GM12878 (cell line): ENCODE results near the gene CRYBG3. TPM values are rescaled to one million over a fixed set of nuclear protein-coding genes. Genes with fewer than 3 reads are reported as not detected.

Source experiments
- ATAC-seq: fragments of 200-7000 bp; cut with Tn5 transposase; 3 replicates; pipeline ENCODE4 v1.9.1; 2020; ENCODE audit warnings: mild to moderate bottlenecking, moderate library complexity
- BruUV-seq: library from RNA; stranded (reverse); fragments of 400-500 nt; replicated peaks from 2 replicates; lab custom pipeline; 2021; lab: Mats Ljungman, UMichigan
- CTCF ChIA-PET: fragments of 300-600 bp; sonication (Branson Sonifier 250); formaldehyde crosslinking; extraction: SDS; loops from one replicate; lab custom pipeline; 2021; ENCODE audit warnings: inconsistent platforms; lab: Yijun Ruan, JAX
- POLR2A ChIA-PET: fragments of 350-600 bp; formaldehyde crosslinking; extraction: SDS; loops from one replicate; lab custom pipeline; 2021; ENCODE audit warnings: inconsistent platforms; lab: Charles Lee
- RAD21 ChIA-PET: fragments of 300-600 bp; sonication (Branson Sonifier 250); formaldehyde crosslinking; loops from one replicate; lab custom pipeline; 2023; ENCODE audit warnings: antibody characterized with exemption; ENCODE audit not compliant: unreplicated experiment; lab: Charles Lee
- SMC1A ChIA-PET: fragments of 300-600 bp; sonication (Branson Sonifier 250); formaldehyde crosslinking; loops from one replicate; lab custom pipeline; 2023; ENCODE audit not compliant: unreplicated experiment, uncharacterized antibody; lab: Charles Lee
- DNase-seq: peaks from one replicate; pipeline ENCODE4 v3.0.0-alpha.2; 2011; ENCODE audit warnings: low read depth, low spot score
- FAIRE-seq: peaks from 3 replicates; lab custom pipeline; 2011; peaks lifted over from hg19 to GRCh38; lab: Jason Lieb, UNC
- H2AFZ ChIP-seq: 2 replicates; pipeline ENCODE4 v1.6.0; 2011; ENCODE audit warnings: low read depth, low read length, control low read depth; ENCODE audit not compliant: control insufficient read depth
- H3K27ac ChIP-seq: 2 replicates; pipeline ENCODE4 v1.5.1; 2011; ENCODE audit warnings: control low read depth; ENCODE audit not compliant: control insufficient read depth, insufficient read depth
- H3K27me3 ChIP-seq, 2 experiments: replicated peaks in 1 of 2; 2 replicates each; pipeline versions ENCODE4 v1.6.0 to v1.6.1; 2011; ENCODE audit warnings: low read length in 1 of 2; ENCODE audit not compliant: control insufficient read depth in 2 of 2, insufficient read depth in 2 of 2
- H3K36me3 ChIP-seq, 2 experiments: 2 replicates each; pipeline ENCODE4 v1.5.1; 2011; ENCODE audit warnings: low read length in 1 of 2; ENCODE audit not compliant: control insufficient read depth in 2 of 2, insufficient read depth in 2 of 2
- H3K4me1 ChIP-seq: 2 replicates; pipeline ENCODE4 v1.6.1; 2011; ENCODE audit warnings: mild to moderate bottlenecking, low read length, moderate library complexity, mixed read lengths; ENCODE audit not compliant: control insufficient read depth, insufficient read depth
- H3K4me2 ChIP-seq: 2 replicates; pipeline ENCODE4 v1.6.0; 2011; ENCODE audit warnings: control low read depth; ENCODE audit not compliant: control insufficient read depth, insufficient read depth
- H3K4me3 ChIP-seq: fragments of 200-600 bp; sonication (generic); 2 replicates; pipeline ENCODE4 v1.5.1; 2016
- H3K79me2 ChIP-seq: 2 replicates; pipeline ENCODE4 v1.6.0; 2011; ENCODE audit warnings: low read length; ENCODE audit not compliant: control insufficient read depth, insufficient read depth
- H3K9ac ChIP-seq: 2 replicates; pipeline ENCODE4 v1.8.0; 2011; ENCODE audit warnings: low read length, control low read depth, mixed read lengths; ENCODE audit not compliant: control insufficient read depth, insufficient read depth
- H3K9me3 ChIP-seq: replicated peaks from 3 replicates; pipeline ENCODE4 v1.5.1; 2011; ENCODE audit warnings: mild to moderate bottlenecking, low read length; ENCODE audit not compliant: control insufficient read depth, insufficient read depth
- H4K20me1 ChIP-seq: 2 replicates; pipeline ENCODE4 v1.6.0; 2011; ENCODE audit not compliant: control insufficient read depth, insufficient read depth
- EED ChIP-seq: sonication (generic); IDR thresholded peaks from 2 replicates; pipeline ENCODE4 v1.6.1; 2016; ENCODE audit warnings: antibody characterized with exemption, low read depth
- FOS ChIP-seq: IDR thresholded peaks from 3 replicates; pipeline ENCODE4 v1.6.1; 2011; ENCODE audit warnings: borderline replicate concordance; ENCODE audit not compliant: insufficient read length; ENCODE audit errors: extremely low read depth
- KDM1A ChIP-seq: fragments of 200-600 bp; sonication (generic); IDR thresholded peaks from 2 replicates; pipeline ENCODE4 v1.6.1; 2016; ENCODE audit warnings: borderline replicate concordance
- NFIC ChIP-seq: IDR thresholded peaks from 2 replicates; pipeline ENCODE4 v1.6.1; 2012; ENCODE audit warnings: low read depth, mild to moderate bottlenecking, inconsistent platforms, low read length, moderate library complexity
- NFYB ChIP-seq: IDR thresholded peaks from 2 replicates; pipeline ENCODE4 v1.6.1; 2011; ENCODE audit warnings: low read depth, mild to moderate bottlenecking, low read length, improper control_type of control experiment, moderate library complexity; ENCODE audit not compliant: insufficient read depth
- POLR2A ChIP-seq: IDR thresholded peaks from 2 replicates; pipeline ENCODE4 v1.6.1; 2011; ENCODE audit warnings: low read depth, mild to moderate bottlenecking, low read length
- POLR2AphosphoS2 ChIP-seq: IDR thresholded peaks from 2 replicates; pipeline ENCODE4 v1.6.1; 2011; ENCODE audit warnings: low read depth, mild to moderate bottlenecking, low read length, improper control_type of control experiment, moderate library complexity
- RELA ChIP-seq: fragments of 450-650 bp; IDR thresholded peaks from 2 replicates; pipeline ENCODE4 v1.8.0; 2014; ENCODE audit warnings: borderline replicate concordance; ENCODE audit not compliant: partially characterized antibody
- RUNX3 ChIP-seq: IDR thresholded peaks from 2 replicates; pipeline ENCODE4 v1.6.1; 2012; ENCODE audit warnings: low read length, inconsistent platforms
- SMAD1 ChIP-seq: fragments of 450-650 bp; IDR thresholded peaks from 2 replicates; pipeline ENCODE4 v1.6.1; 2018; ENCODE audit warnings: mild to moderate bottlenecking, low read depth; ENCODE audit not compliant: partially characterized antibody
- SUPT20H ChIP-seq: IDR thresholded peaks from 2 replicates; pipeline ENCODE4 v1.6.1; 2011; ENCODE audit warnings: low read depth, mild to moderate bottlenecking, low read length, moderate library complexity, borderline replicate concordance; ENCODE audit not compliant: control insufficient read depth
- TAF1 ChIP-seq: IDR thresholded peaks from 2 replicates; pipeline ENCODE4 v1.6.1; 2011; ENCODE audit warnings: mild to moderate bottlenecking, low read depth, low read length, borderline replicate concordance
- TCF7 ChIP-seq: IDR thresholded peaks from 2 replicates; pipeline ENCODE4 v1.6.1; 2014; ENCODE audit warnings: antibody characterized with exemption, borderline replicate concordance
- ZNF24 ChIP-seq: fragments of 450-650 bp; IDR thresholded peaks from 2 replicates; pipeline ENCODE4 v1.6.1; 2017; ENCODE audit warnings: antibody characterized with exemption, mild to moderate bottlenecking
- WGBS: methylation state at CpG from one replicate; pipeline ENCODE4 v1.1.6; 2016; ENCODE audit warnings: low lambda C conversion rate; ENCODE audit not compliant: insufficient replicate concordance, insufficient coverage; ENCODE audit errors: missing lambda C conversion rate; 5-methylcytosine and 5-hydroxymethylcytosine counted together
- in situ Hi-C: fragments of 300-500 bp; cut with MboI; formaldehyde crosslinking; loops from 9 replicates; pipeline ENCODE4 v1.14.3; 2018; ENCODE audit warnings: mixed read lengths
- intact Hi-C: fragments of 100-400 bp; cut with micrococcal nuclease; formaldehyde crosslinking; loops from one replicate; pipeline ENCODE4 v1.14.2; 2022; ENCODE audit not compliant: unreplicated experiment
- polyA plus RNA-seq, 11 experiments: library from polyadenylated mRNA; depleted of rRNA in 4 of 11; unstranded in 6 of 11; stranded (reverse) in 5 of 11; fragments of >200 nt; fragmentation: Nextera tagmentation in 4 of 11; fragmentation: Illumina TruSeq in 1 of 11; extraction: Ambion mirVana in 4 of 11; extraction: Trizol in 1 of 11; gene quantifications; 1 replicate in 1 of 11; 2 replicates in 10 of 11; pipeline versions ENCODE4 v1.2.1 to v1.2.3, GENCODE V29; 2011 to 2016; ENCODE audit warnings: inconsistent platforms in 2 of 11, missing spikeins in 2 of 11, low read depth in 1 of 11
- total RNA-seq, 4 experiments: library from RNA; depleted of rRNA in 3 of 4; stranded (reverse); fragments of >200 nt in 3 of 4; fragmentation: Illumina TruSeq in 1 of 4; extraction: Trizol in 1 of 4; gene quantifications; 2 replicates each; pipeline versions ENCODE4 v1.2.1 to v1.2.3, GENCODE V29; 2013 to 2021
- TF ChIP-seq, protein P1 (sequence below): fragments of 450-650 bp; IDR thresholded peaks from 2 replicates; pipeline ENCODE4 v1.6.1; 2017; ENCODE audit warnings: borderline replicate concordance
- TF ChIP-seq, protein P2 (sequence below): IDR thresholded peaks from 2 replicates; pipeline ENCODE4 v1.6.1; 2011; ENCODE audit warnings: mild to moderate bottlenecking, low read depth, low read length, moderate library complexity; ENCODE audit not compliant: insufficient replicate concordance

CRYBG3 gene
- total and polyA plus RNA-seq, 10 of the 15 experiments (the other 5 are each of a cell fraction or from before 2014, with no cell fraction given) = 0.11 to 5.4 (median 1.6) TPM

DNA sequence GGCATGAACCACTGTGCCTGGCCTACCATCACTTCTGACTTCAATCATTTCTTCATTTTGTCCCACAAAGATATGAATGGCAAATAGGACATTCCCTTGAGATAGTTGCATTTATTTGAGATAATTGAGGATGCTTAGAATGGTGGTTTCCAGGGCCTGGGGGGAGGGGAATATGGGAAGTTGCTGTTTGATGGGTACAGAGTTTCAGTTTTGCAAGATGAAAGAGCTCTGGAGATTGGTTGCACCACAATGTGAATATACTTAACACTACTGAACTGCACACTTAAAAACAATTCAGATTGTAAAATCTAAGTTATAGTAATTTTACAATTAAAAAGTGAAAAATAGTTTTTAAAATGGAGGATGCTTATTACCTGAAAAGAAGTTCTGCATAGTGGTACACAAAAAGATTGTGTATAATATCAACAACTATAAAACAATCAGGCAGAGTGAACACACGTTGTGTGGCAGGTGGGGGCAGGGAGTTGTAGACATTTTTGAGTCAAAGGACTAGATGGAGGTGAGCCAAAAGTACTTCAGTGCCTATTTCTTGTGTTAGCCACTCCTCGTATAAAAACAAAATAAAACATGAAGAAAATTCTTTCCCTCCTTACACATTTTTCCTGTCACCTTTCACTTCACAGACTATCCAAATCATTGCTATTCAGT lies 168.9 kb downstream of the CRYBG3 start:
- no peak overlapping the region for H3K27ac ChIP-seq

DNA sequence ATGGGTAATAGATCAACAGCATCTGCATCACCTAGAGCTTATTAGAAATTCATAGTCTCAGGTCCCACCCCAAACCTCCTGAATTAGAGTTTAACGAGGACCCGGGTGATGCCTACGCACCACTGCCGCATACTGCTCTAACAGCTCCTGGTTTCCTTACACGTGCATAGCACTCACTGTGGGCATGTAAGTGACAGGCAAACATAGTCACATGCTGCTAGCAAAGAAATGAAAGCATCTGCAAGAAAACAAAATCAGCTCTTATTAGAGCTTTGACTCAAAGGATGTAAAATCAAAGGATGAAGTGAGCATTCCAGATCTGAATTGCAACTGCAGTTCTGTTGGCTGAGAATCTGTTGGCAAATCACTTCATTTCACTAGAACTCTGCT lies 169.5 kb downstream of the CRYBG3 start:
- WGBS = 60% methylated on average over 5 of the region's 5 CpGs
- Histone ChIP-seq H3K79me2 (no peaks in the 10 kb centered on the region), H3K4me2 (no peak overlapping the region), H3K9me3 (no peaks in the 10 kb centered on the region), H4K20me1 (no peaks in the 10 kb centered on the region), H2AFZ (no peak overlapping the region; the same call in 1 of the 2 replicates), H3K9ac (no peak overlapping the region), H3K4me3 (no peak overlapping the region), H3K27me3 (no peaks in the 10 kb centered on the region), H3K27ac (no peak overlapping the region), H3K36me3 (no peaks in the 10 kb centered on the region), H3K4me1 (0 out of 2 replicates have a peak, but pooled peaks cover 5% of the 10 kb centered on the region)
- no peak for DNase-seq
- no peak for FAIRE-seq
- CTCF ChIA-PET = no interaction called here
- RAD21 ChIA-PET = no interaction called here
- in situ Hi-C loops = no loop called here
- BruUV-seq = no TSS peak
- POLR2A ChIA-PET = no interaction called here
- SMC1A ChIA-PET = interaction anchor here (0.6 to 1.5 kb wide), 2 partner anchors 23 to 30 kb away, joined by 3 to 4 read pairs; no protein-coding TSS in a partner anchor
- no peak for ATAC-seq
- intact Hi-C loops = no loop called here
- no peak for TF ChIP-seq POLR2A
- TF ChIP-seq KDM1A = no peak
- TF ChIP-seq FOS = no peak
- TF ChIP-seq SMAD1 = no peak
- TF ChIP-seq POLR2AphosphoS2 = no peak
- TF ChIP-seq TAF1 = no peak
- TF ChIP-seq NFYB = no peak
- TF ChIP-seq SUPT20H = no peak
- TF ChIP-seq, protein P1, sequence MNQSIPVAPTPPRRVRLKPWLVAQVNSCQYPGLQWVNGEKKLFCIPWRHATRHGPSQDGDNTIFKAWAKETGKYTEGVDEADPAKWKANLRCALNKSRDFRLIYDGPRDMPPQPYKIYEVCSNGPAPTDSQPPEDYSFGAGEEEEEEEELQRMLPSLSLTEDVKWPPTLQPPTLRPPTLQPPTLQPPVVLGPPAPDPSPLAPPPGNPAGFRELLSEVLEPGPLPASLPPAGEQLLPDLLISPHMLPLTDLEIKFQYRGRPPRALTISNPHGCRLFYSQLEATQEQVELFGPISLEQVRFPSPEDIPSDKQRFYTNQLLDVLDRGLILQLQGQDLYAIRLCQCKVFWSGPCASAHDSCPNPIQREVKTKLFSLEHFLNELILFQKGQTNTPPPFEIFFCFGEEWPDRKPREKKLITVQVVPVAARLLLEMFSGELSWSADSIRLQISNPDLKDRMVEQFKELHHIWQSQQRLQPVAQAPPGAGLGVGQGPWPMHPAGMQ = no peak

More for the DNA sequence above, 168.9 kb downstream of the CRYBG3 start:
- H4K20me1 ChIP-seq = no peaks in the 10 kb centered on the region
- 20% methylated on average over 2 of the region's 2 CpGs for WGBS
- H3K4me2 ChIP-seq = no peak overlapping the region
- FAIRE-seq (no peak), DNase-seq (no peak), ATAC-seq (peak; percentile 52; the same call in 2 of the 3 replicates)
- ChIA-PET CTCF (interaction anchor here (1.2 kb wide), 1 partner anchor 12 kb away, joined by 3 read pairs; no protein-coding TSS in a partner anchor), SMC1A (interaction anchor here (0.6 kb wide), 1 partner anchor 31 kb away, joined by 3 read pairs; no protein-coding TSS in a partner anchor), POLR2A (no interaction called here), RAD21 (no interaction called here)
- H3K36me3 ChIP-seq = no peaks in the 10 kb centered on the region
- no peak overlapping the region for H3K9ac ChIP-seq
- H3K4me3 ChIP-seq = no peak overlapping the region
- H3K9me3 ChIP-seq = no peaks in the 10 kb centered on the region
- TF ChIP-seq NFIC = peak; percentile 33; the same call in 1 of the 2 replicates
- TF ChIP-seq ZNF24 = peak; percentile 68; the same call in 1 of the 2 replicates
- peak; percentile 77 for TF ChIP-seq TCF7
- peak; percentile 21; the same call in 1 of the 2 replicates for TF ChIP-seq EED
- TF ChIP-seq, protein P2, sequence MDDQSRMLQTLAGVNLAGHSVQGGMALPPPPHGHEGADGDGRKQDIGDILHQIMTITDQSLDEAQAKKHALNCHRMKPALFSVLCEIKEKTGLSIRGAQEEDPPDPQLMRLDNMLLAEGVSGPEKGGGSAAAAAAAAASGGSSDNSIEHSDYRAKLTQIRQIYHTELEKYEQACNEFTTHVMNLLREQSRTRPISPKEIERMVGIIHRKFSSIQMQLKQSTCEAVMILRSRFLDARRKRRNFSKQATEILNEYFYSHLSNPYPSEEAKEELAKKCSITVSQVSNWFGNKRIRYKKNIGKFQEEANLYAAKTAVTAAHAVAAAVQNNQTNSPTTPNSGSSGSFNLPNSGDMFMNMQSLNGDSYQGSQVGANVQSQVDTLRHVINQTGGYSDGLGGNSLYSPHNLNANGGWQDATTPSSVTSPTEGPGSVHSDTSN = no peak
- TF ChIP-seq RELA = no peak
- TF ChIP-seq RUNX3 = peak; percentile 46
- BruUV-seq = no TSS peak
- intact Hi-C loops = no loop called here
- H2AFZ ChIP-seq = no peak overlapping the region
- no peaks in the 10 kb centered on the region for H3K79me2 ChIP-seq
- H3K27me3 ChIP-seq = no peaks in the 10 kb centered on the region
- in situ Hi-C loops = no loop called here
- H3K4me1 ChIP-seq = 0 out of 2 replicates have a peak, but pooled peaks cover 5% of the 10 kb centered on the region
